HepG2 (cell line): ENCODE results near the gene RBP5. TPM values are rescaled to one million over a fixed set of nuclear protein-coding genes. Genes with fewer than 3 reads are reported as not detected.

Source experiments
- ARHGAP35 ChIP-seq: sonication (generic); formaldehyde crosslinking; IDR thresholded peaks from 2 replicates; pipeline ENCODE4 v1.9.0; 2022; ENCODE audit warnings: mild to moderate bottlenecking, inconsistent platforms, moderate library complexity, missing genetic modification reagents, borderline replicate concordance
- ATM ChIP-seq: fragments of 450-650 bp; IDR thresholded peaks from 2 replicates; pipeline ENCODE4 v1.7.1; 2017; ENCODE audit warnings: mild to moderate bottlenecking, borderline replicate concordance
- HBP1 ChIP-seq: IDR thresholded peaks from 2 replicates; pipeline ENCODE4 v1.6.1; 2016; ENCODE audit warnings: low read depth, control low read depth
- HNF4A ChIP-seq: sonication (generic); formaldehyde crosslinking; IDR thresholded peaks from 2 replicates; pipeline ENCODE4 v1.4.0; 2020; ENCODE audit warnings: missing genetic modification reagents
- MAX ChIP-seq: IDR thresholded peaks from 2 replicates; pipeline ENCODE4 v1.6.1; 2012; ENCODE audit warnings: inconsistent platforms
- PRDM10 ChIP-seq: sonication (generic); formaldehyde crosslinking; IDR thresholded peaks from 2 replicates; pipeline ENCODE4 v1.4.0; 2020; ENCODE audit warnings: low read depth, missing genetic modification reagents
- SPEN ChIP-seq: sonication (generic); formaldehyde crosslinking; IDR thresholded peaks from 2 replicates; pipeline ENCODE4 v1.5.1; 2020; ENCODE audit warnings: low read depth, mild to moderate bottlenecking, missing genetic modification reagents
- SRSF1 ChIP-seq: fragments of 200-400 bp; formaldehyde crosslinking; optimal IDR thresholded peaks from 2 replicates; pipeline ENCODE3; 2017; ENCODE audit warnings: mild to moderate bottlenecking, low read depth, low read length, moderate library complexity
- SYNCRIP ChIP-seq: fragments of 200-400 bp; formaldehyde crosslinking; IDR thresholded peaks from 2 replicates; pipeline ENCODE4 v1.6.1; 2018; ENCODE audit warnings: mild to moderate bottlenecking, low read depth, low read length; ENCODE audit not compliant: insufficient read depth
- ZMAT5 ChIP-seq: sonication (generic); formaldehyde crosslinking; IDR thresholded peaks from 2 replicates; pipeline ENCODE4 v1.5.0; 2020; ENCODE audit warnings: mild to moderate bottlenecking, low read depth, missing genetic modification reagents, borderline replicate concordance
- ZNF34 ChIP-seq: sonication (generic); formaldehyde crosslinking; IDR thresholded peaks from 2 replicates; pipeline ENCODE4 v1.4.0; 2020; ENCODE audit warnings: mild to moderate bottlenecking, missing genetic modification reagents, borderline replicate concordance
- ZNF367 ChIP-seq: sonication (generic); formaldehyde crosslinking; IDR thresholded peaks from 2 replicates; pipeline ENCODE4 v1.4.0; 2020; ENCODE audit warnings: missing genetic modification reagents, borderline replicate concordance
- ZNF543 ChIP-seq: sonication (generic); formaldehyde crosslinking; IDR thresholded peaks from 2 replicates; pipeline ENCODE4 v1.4.0; 2020; ENCODE audit warnings: mild to moderate bottlenecking, missing genetic modification reagents
- ZNF644 ChIP-seq: IDR thresholded peaks from 2 replicates; pipeline ENCODE4 v1.6.1; 2016; ENCODE audit warnings: low read depth
- ZNF710 ChIP-seq: sonication (generic); formaldehyde crosslinking; IDR thresholded peaks from 2 replicates; pipeline ENCODE4 v1.5.0; 2020; ENCODE audit warnings: mild to moderate bottlenecking, missing genetic modification reagents, borderline replicate concordance
- ZNF782 ChIP-seq: sonication (generic); formaldehyde crosslinking; IDR thresholded peaks from 2 replicates; pipeline ENCODE4 v1.4.0; 2020; ENCODE audit warnings: missing genetic modification reagents, mild to moderate bottlenecking, borderline replicate concordance
- polyA plus RNA-seq, 8 experiments: library from polyadenylated mRNA; depleted of rRNA in 3 of 8; stranded (reverse) in 7 of 8; unstranded in 1 of 8; fragments of >200 nt; fragmentation: Illumina TruSeq in 4 of 8; extraction: Trizol in 4 of 8; gene quantifications; 2 replicates each; pipeline versions ENCODE4 v1.2.1 to v1.2.3, GENCODE V29; 2011 to 2016; ENCODE audit warnings: low read depth in 4 of 8, missing spikeins in 1 of 8, mixed read lengths in 1 of 8; ENCODE audit not compliant: insufficient read depth in 1 of 8
- total RNA-seq, 5 experiments: library from RNA; depleted of rRNA; stranded (reverse); fragments of >200 nt; fragmentation: Illumina TruSeq; extraction: Trizol; gene quantifications; 2 replicates each; pipeline ENCODE4 v1.2.3, GENCODE V29; 2016; ENCODE audit warnings: low read depth in 1 of 5

Gene RBP5
- total and polyA plus RNA-seq, 2 of the 13 experiments (the other 11 are each of a cell fraction or from before 2014, with no cell fraction given): 13.8 to 19.8 TPM

GRCh38 chr12:7130701-7131501, 2.2 kb upstream of the RBP5 start (continued):
- TF ChIP-seq MAX (no peak), ZNF782 (peak; percentile 58; the same call in 1 of the 2 replicates), ZNF34 (CRISPR knock-in tag) (0 out of 2 replicates have a peak, but pooled peaks have one; percentile 37), PRDM10 (CRISPR knock-in tag) (no peak), ATM (no peak), SYNCRIP (no peak), ZNF710 (no peak), ZMAT5 (CRISPR knock-in tag) (no peak), HBP1 (CRISPR knock-in tag) (no peak), SRSF1 (no peak), HNF4A (CRISPR knock-in tag) (no peak), ZNF367 (CRISPR knock-in tag) (no peak), ARHGAP35 (CRISPR knock-in tag) (no peak), ZNF644 (CRISPR knock-in tag) (no peak), ZNF543 (CRISPR knock-in tag) (no peak), SPEN (CRISPR knock-in tag) (no peak)
